ENCODE data around the gene IYD.

DNA sequence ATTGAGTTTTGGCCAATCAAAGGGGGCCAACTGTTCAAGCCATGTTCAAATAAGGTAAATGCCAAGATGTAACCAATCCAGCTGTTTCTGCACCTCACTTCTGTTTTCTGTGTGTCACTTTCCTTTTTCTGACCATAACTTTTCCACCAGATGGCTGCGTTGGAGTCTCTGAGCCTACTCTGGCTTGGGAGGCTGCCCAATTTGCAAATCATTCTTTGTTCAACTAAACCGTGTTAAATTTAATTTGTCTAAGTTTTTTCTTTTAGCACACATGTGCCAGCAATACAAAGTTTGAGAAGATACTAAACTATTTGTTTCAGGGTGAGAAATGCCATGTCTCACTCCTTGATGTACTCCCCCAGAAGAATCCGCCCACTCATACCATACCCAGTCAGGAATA, 52.1 kb downstream of the IYD start:
- TF ChIP-seq, protein P1, sequence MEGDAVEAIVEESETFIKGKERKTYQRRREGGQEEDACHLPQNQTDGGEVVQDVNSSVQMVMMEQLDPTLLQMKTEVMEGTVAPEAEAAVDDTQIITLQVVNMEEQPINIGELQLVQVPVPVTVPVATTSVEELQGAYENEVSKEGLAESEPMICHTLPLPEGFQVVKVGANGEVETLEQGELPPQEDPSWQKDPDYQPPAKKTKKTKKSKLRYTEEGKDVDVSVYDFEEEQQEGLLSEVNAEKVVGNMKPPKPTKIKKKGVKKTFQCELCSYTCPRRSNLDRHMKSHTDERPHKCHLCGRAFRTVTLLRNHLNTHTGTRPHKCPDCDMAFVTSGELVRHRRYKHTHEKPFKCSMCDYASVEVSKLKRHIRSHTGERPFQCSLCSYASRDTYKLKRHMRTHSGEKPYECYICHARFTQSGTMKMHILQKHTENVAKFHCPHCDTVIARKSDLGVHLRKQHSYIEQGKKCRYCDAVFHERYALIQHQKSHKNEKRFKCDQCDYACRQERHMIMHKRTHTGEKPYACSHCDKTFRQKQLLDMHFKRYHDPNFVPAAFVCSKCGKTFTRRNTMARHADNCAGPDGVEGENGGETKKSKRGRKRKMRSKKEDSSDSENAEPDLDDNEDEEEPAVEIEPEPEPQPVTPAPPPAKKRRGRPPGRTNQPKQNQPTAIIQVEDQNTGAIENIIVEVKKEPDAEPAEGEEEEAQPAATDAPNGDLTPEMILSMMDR (conservative IDR thresholded peaks at IDR 0.05; ENCODE audit: low read length) = no peak
- no peak for TF ChIP-seq EZH2phosphoT487 (IDR thresholded peaks at IDR 0.05; ENCODE audit: borderline replicate concordance)

Data from Loucy (cell line).